Measurements from ENCODE around the gene PRSS35. TPM values are rescaled to one million over a fixed set of nuclear protein-coding genes. Genes with fewer than 3 reads are reported as not detected.

The PRSS35 gene
- total RNA-seq, 6 experiments from 2014 or later, result 0.30 to 0.78 (median 0.46) TPM

DNA sequence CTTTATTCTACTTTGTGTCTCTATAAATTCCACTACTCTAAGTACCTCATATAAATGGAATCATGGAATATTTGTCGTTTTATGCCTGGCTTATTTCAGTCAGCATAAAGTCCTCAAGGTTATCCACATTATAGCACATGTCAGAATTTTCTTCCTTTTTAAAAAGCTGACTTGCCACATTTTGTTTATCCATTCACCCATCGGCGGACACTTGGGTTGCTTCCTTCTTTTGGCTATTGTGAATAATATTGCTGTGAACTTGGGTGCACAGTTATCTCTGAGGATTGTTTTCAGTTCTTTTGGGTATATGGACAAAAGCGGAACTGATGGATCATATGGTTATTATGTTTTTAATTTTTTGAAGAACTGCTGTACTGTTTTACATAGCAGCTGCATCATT, 42.3 kb upstream of the PRSS35 start:
- H3K36me3 Mint-ChIP-seq (ENCODE audit: low read depth), result no peaks in the 10 kb centered on the region
- DNase-seq, result no peak
- no peak overlapping the region for H3K27ac Mint-ChIP-seq
- no peaks in the 10 kb centered on the region for H3K4me1 Mint-ChIP-seq (ENCODE audit: low read depth)
- TF ChIP-seq, protein P1, sequence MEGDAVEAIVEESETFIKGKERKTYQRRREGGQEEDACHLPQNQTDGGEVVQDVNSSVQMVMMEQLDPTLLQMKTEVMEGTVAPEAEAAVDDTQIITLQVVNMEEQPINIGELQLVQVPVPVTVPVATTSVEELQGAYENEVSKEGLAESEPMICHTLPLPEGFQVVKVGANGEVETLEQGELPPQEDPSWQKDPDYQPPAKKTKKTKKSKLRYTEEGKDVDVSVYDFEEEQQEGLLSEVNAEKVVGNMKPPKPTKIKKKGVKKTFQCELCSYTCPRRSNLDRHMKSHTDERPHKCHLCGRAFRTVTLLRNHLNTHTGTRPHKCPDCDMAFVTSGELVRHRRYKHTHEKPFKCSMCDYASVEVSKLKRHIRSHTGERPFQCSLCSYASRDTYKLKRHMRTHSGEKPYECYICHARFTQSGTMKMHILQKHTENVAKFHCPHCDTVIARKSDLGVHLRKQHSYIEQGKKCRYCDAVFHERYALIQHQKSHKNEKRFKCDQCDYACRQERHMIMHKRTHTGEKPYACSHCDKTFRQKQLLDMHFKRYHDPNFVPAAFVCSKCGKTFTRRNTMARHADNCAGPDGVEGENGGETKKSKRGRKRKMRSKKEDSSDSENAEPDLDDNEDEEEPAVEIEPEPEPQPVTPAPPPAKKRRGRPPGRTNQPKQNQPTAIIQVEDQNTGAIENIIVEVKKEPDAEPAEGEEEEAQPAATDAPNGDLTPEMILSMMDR (IDR thresholded peaks at IDR 0.05), result no peak
- H3K9me3 Mint-ChIP-seq, result no peaks in the 10 kb centered on the region
- peaks cover 13% of the 10 kb centered on the region for H3K27me3 Mint-ChIP-seq (ENCODE audit: insufficient read depth)
- no peak overlapping the region for H3K4me3 Mint-ChIP-seq

DNA sequence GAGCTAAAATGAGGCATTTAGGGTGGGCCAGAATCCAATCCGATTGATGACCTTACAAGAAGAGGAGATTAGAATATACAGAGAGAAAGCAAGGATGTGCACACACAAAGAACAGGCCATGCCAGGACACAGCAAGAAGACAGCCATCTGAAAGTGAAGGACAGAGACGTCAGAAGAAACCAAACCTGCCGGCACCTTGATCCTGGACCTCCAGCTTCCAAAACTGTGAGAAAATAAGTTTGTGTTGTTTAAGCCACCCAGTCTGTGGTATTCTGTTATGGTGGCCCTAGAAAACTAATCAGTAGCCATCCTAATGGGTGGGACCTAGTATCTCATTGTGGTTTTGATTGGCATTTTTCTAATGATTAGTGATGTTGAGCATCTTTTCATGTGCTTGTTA, 41.7 kb upstream of the PRSS35 start:
- no peak for DNase-seq
- Mint-ChIP-seq H3K36me3 (ENCODE audit: low read depth) (no peaks in the 10 kb centered on the region), H3K9me3 (no peaks in the 10 kb centered on the region), H3K27me3 (ENCODE audit: insufficient read depth) (peaks cover 13% of the 10 kb centered on the region), H3K4me3 (no peak overlapping the region), H3K4me1 (ENCODE audit: low read depth) (no peaks in the 10 kb centered on the region), H3K27ac (no peak overlapping the region)
- TF ChIP-seq, protein P1 (IDR thresholded peaks at IDR 0.05), result no peak

DNA sequence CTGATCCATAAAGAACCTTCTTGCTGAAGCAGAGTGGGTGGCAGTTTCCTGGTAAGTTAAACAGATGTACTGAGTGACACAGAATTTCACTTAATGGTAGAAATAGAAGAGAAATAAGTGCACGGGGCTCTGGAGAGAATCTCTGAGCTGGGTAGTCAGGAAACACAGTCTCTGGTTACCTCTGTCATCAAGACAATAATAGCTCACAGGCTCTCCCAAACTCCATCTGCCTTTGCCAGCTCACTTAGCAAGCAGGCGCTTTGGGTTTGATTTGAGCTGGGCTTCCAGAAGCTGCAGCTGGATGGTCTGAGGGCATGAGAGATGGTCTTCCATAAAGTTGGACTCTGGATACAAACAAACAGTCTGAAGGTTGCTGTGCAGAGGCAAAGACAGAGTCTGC, 39.6 kb upstream of the PRSS35 start:
- Mint-ChIP-seq H3K4me1 (ENCODE audit: low read depth) (no peaks in the 10 kb centered on the region), H3K4me3 (no peak overlapping the region), H3K27ac (no peak overlapping the region), H3K9me3 (no peaks in the 10 kb centered on the region), H3K36me3 (ENCODE audit: low read depth) (no peaks in the 10 kb centered on the region), H3K27me3 (ENCODE audit: insufficient read depth) (peaks cover 11% of the 10 kb centered on the region)
- no peak for DNase-seq
- TF ChIP-seq, protein P1 (IDR thresholded peaks at IDR 0.05), result no peak

DNA sequence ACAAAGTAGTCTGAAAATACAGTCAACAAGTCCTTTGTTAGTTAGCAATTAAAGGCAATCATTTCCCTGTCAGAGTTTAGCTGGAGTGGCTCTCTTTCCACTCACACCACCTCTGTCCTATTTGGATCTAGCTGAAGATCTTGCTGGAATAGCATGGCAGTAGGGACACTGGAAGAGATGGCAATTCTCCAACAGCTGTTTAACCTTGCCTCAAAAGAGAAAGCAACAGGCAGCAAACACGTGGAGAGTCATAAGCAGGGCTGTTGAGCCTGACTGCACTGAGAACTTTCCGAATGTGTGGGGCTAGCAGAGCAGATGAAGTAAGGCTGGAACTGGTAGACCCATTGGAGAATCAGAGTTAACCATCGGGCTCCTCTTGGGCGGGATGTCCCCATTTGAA, 38.0 kb upstream of the PRSS35 start:
- Mint-ChIP-seq H3K4me3 (no peak overlapping the region), H3K27me3 (ENCODE audit: insufficient read depth) (peaks cover 10% of the 10 kb centered on the region), H3K36me3 (ENCODE audit: low read depth) (no peaks in the 10 kb centered on the region), H3K9me3 (no peaks in the 10 kb centered on the region), H3K27ac (no peak overlapping the region), H3K4me1 (ENCODE audit: low read depth) (no peaks in the 10 kb centered on the region)
- no peak for DNase-seq
- TF ChIP-seq, protein P1 (IDR thresholded peaks at IDR 0.05), result no peak

DNA sequence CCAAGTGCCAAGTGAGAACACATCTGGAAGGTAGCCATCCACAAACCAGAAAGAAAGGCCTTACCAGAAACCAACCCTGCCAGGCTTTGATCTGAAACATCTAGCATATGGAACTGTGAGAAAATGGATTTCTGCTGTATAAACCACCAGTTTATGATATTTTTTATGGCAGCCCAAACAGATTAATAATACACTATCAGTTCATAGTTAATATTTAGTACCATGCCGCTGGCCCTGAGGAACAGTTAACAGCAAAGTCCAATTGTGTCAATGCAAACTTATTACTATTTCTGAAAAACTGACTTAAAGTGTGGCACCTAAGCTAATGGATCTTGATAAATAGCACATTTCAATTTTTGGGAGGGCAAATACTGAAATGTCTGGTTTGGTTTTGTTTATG, 35.4 kb upstream of the PRSS35 start:
- Mint-ChIP-seq H3K36me3 (ENCODE audit: low read depth) (no peaks in the 10 kb centered on the region), H3K4me1 (ENCODE audit: low read depth) (no peaks in the 10 kb centered on the region), H3K27me3 (ENCODE audit: insufficient read depth) (peaks cover 11% of the 10 kb centered on the region), H3K9me3 (no peaks in the 10 kb centered on the region), H3K4me3 (no peak overlapping the region), H3K27ac (no peak overlapping the region)
- TF ChIP-seq, protein P1 (IDR thresholded peaks at IDR 0.05), result no peak
- DNase-seq, result no peak

DNA sequence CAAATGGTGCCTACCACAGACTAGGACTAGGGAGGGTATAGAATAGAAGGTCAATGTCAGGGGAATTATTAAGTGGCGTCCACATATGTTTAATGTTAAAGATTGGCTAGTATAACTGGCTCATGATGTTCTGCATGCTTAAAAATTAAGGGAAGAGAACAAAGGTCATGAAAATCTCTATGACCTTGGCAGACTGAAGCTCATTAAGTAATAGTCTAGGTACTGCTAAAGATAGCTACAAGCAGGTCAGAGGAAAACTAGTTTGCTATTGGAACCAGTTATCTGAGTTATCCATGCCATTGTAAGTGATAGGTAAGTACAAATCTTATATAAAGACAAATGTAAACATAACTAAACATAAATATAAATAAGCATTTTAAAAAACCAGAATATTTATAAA, 32.9 kb upstream of the PRSS35 start:
- Mint-ChIP-seq H3K27me3 (ENCODE audit: insufficient read depth) (peaks cover 3% of the 10 kb centered on the region), H3K4me1 (ENCODE audit: low read depth) (no peaks in the 10 kb centered on the region)
- TF ChIP-seq, protein P1 (IDR thresholded peaks at IDR 0.05), result no peak

More for the DNA sequence above, 32.9 kb upstream of the PRSS35 start:
- Mint-ChIP-seq H3K9me3 (no peaks in the 10 kb centered on the region), H3K4me3 (no peak overlapping the region), H3K27ac (no peak overlapping the region), H3K36me3 (ENCODE audit: low read depth) (no peaks in the 10 kb centered on the region)
- DNase-seq, result no peak

All from HFFc6 (cell line).